Kidney (tissue), 14 donors: ENCODE measurements around the gene TMEM9B. TPM values are rescaled to one million over a fixed set of nuclear protein-coding genes. Genes with fewer than 3 reads are reported as not detected.
"Not testable (repeated sequence)": the region's sequence is repeated elsewhere in the genome, so short reads cannot be mapped to it uniquely, and the experiment has no call there.

Experiments used
- DNase-seq, 5 donors: peaks; one replicate each; pipeline ENCODE4 v3.0.0-alpha.2; 2013 to 2020
- FAIRE-seq: peaks from 2 replicates; lab custom pipeline; 2012; peaks lifted over from hg19 to GRCh38; lab: Jason Lieb, UNC
- H3K27ac ChIP-seq, 2 donors: one replicate each; pipeline ENCODE4 v1.7.0; 2013; ENCODE audit warnings: low read depth in 2 of 2, low read length in 2 of 2, inconsistent platforms in 1 of 2
- H3K27me3 ChIP-seq: one replicate; pipeline ENCODE4 v1.7.1; 2013; ENCODE audit warnings: low read length, inconsistent platforms; ENCODE audit not compliant: control insufficient read depth, insufficient read depth
- H3K36me3 ChIP-seq, 3 donors: one replicate each; pipeline versions ENCODE4 v1.7.0 to v1.7.1; 2013; ENCODE audit warnings: low read length in 3 of 3, control low read depth in 1 of 3, inconsistent platforms in 1 of 3; ENCODE audit not compliant: insufficient read depth in 3 of 3, control insufficient read depth in 2 of 3
- H3K4me1 ChIP-seq, 3 donors: one replicate each; pipeline versions ENCODE4 v1.7.0 to v1.7.1; 2013; ENCODE audit warnings: low read length in 3 of 3, inconsistent platforms in 1 of 3, low read depth in 1 of 3; ENCODE audit not compliant: control insufficient read depth in 2 of 3, insufficient read depth in 2 of 3
- H3K4me3 ChIP-seq, 3 donors: one replicate each; pipeline versions ENCODE4 v1.7.0 to v1.8.1; 2013; ENCODE audit warnings: low read length in 3 of 3, control low read depth in 1 of 3, inconsistent platforms in 1 of 3
- H3K9ac ChIP-seq, 3 donors: one replicate each; pipeline versions ENCODE4 v1.7.0 to v1.7.1; 2013; ENCODE audit warnings: low read length in 3 of 3, control low read depth in 1 of 3, inconsistent platforms in 1 of 3
- H3K9me3 ChIP-seq, 3 donors: one replicate each; pipeline versions ENCODE4 v1.7.0 to v1.7.1; 2013; ENCODE audit warnings: low read length in 3 of 3, control low read depth in 1 of 3, inconsistent platforms in 1 of 3; ENCODE audit not compliant: control insufficient read depth in 2 of 3, insufficient read depth in 1 of 3
- CTCF ChIP-seq: IDR thresholded peaks from 3 replicates; pipeline ENCODE4 v1.5.1; 2012; ENCODE audit warnings: mild to moderate bottlenecking, moderate library complexity, borderline replicate concordance; ENCODE audit not compliant: insufficient read depth; ENCODE audit errors: extremely low read depth
- intact Hi-C: fragments of 100-400 bp; cut with DNase I; formaldehyde crosslinking; loops from one replicate; pipeline ENCODE4 v1.11.1; 2022
- polyA plus RNA-seq: library from polyadenylated mRNA; stranded (reverse); fragments of 350-450 nt; fragmentation: Illumina TruSeq; extraction: RNeasy Lipid Tissue Mini Kit (QIAGEN cat#74804); gene quantifications from one replicate; pipeline ENCODE4 v1.2.3, GENCODE V29; 2014; ENCODE audit warnings: low read depth, low replicate concordance; ENCODE audit not compliant: insufficient read depth
- total RNA-seq: library from RNA; stranded (reverse); fragmentation: NEBNext Ultra II Directional; extraction: Animal tissue kit (Norgen Biotek cat#: 25700); gene quantifications from one replicate; pipeline ENCODE4 v1.2.1, GENCODE V29; 2021
- donor health status: control.
- donor health status: control.
- donor health status: control.
- donor health status: control.
- donor health status: control.
- donor health status: DM: yes; HTN: yes; CAD: no.
- donor health status: Normal renal cell carcinoma (clear cell type).

TMEM9B gene
- total and polyA plus RNA-seq, 2 donors from 2014 or later: 64.4 to 73.0 TPM

GRCh38 chr11:8983552-8983951 lies 19.3 kb upstream of the TMEM9B start:
- no peak for TF ChIP-seq CTCF
- no peak for DNase-seq
- Histone ChIP-seq H3K4me1 (no peaks in the 10 kb centered on the region), H3K27ac (no peak overlapping the region), H3K4me3 (no peak overlapping the region), H3K9ac (no peak overlapping the region), H3K36me3 (no peaks in the 10 kb centered on the region), H3K9me3 (no peaks in the 10 kb centered on the region), H3K27me3 (no peaks in the 10 kb centered on the region)
- no peak for FAIRE-seq
- intact Hi-C loops: no loop called here

DNA sequence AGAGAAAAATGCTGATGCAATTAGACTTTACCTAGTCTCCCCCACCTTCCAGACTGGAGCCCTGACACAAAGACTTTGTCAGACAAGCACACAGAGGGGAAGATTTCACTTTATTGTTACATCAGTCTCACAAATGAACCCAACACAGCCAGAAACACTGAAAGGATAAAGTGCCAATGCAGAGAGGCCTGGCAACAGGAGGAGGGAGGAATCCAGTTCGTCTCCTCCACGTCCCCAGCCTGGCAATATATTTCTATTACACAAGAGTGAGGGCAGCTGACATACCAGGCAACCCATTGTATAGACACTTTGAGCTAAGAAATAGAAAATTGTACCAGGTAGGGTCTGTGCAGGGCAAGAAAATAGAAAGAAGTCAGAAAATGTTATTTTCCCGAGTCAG lies 16.2 kb upstream of the TMEM9B start:
- Histone ChIP-seq H3K9ac (no peak overlapping the region), H3K36me3 (no peaks in the 10 kb centered on the region), H3K27me3 (no peaks in the 10 kb centered on the region), H3K4me3 (no peak overlapping the region), H3K4me1 (no peaks in the 10 kb centered on the region), H3K9me3 (no peaks in the 10 kb centered on the region), H3K27ac (no peak overlapping the region)
- intact Hi-C loops: no loop called here
- DNase-seq: no peak
- TF ChIP-seq CTCF: no peak
- no peak for FAIRE-seq

DNA sequence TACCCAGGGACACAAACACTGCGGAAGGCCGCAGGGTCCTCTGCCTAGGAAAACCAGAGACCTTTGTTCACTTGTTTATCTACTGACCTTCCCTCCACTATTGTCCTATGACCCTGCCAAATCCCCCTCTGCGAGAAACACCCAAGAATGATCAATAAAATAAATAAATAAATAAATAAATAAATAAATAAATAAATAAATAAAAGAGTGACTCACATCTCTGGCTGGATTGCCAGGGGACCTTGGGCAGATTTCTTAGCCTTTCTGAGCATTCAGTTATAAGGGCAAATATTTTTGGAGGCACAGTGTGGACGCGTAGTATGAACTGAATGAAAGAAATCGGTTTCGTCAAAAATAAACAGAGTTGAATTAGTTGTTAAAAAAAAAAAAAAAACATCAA lies 15.1 kb upstream of the TMEM9B start:
- H3K27me3 ChIP-seq, FAIRE-seq, H3K27ac ChIP-seq, H3K4me3 ChIP-seq, H3K9ac ChIP-seq, H3K4me1 ChIP-seq, H3K9me3 ChIP-seq, intact Hi-C loops, DNase-seq, H3K36me3 ChIP-seq: not testable (repeated sequence)

GRCh38 chr11:8973121-8973520 lies 8.9 kb upstream of the TMEM9B start:
- Histone ChIP-seq H3K4me3 (no peak overlapping the region), H3K36me3 (no peaks in the 10 kb centered on the region), H3K27ac (no peak overlapping the region), H3K9ac (no peak overlapping the region), H3K4me1 (no peaks in the 10 kb centered on the region), H3K9me3 (no peaks in the 10 kb centered on the region), H3K27me3 (no peaks in the 10 kb centered on the region)
- FAIRE-seq: no peak
- TF ChIP-seq CTCF: no peak
- no peak for DNase-seq
- intact Hi-C loops: no loop called here
